Esophagus squamous epithelium (tissue), 5 donors: ENCODE results near the gene PPP1R36. TPM values are rescaled to one million over a fixed set of nuclear protein-coding genes. Genes with fewer than 3 reads are reported as not detected.
"Not testable (repeated sequence)": the region's sequence is repeated elsewhere in the genome, so short reads cannot be mapped to it uniquely, and the experiment has no call there.

Experiments used
- DNase-seq: peaks from one replicate; lab custom pipeline; 2025; lab: John Stamatoyannopoulos, UW
- H3K27ac ChIP-seq, 4 donors: fragments of 200-600 bp; sonication (generic); one replicate each; pipeline ENCODE4 v1.5.1; 2016 to 2019; ENCODE audit warnings: mild to moderate bottlenecking in 1 of 4
- H3K27me3 ChIP-seq, 4 donors: fragments of 200-600 bp; sonication (generic); 1 replicate in 3 of 4; 2 replicates in 1 of 4; pipeline versions ENCODE4 v1.5.1 to v1.6.0; 2017 to 2021; ENCODE audit warnings: antibody characterized with exemption in 1 of 4
- H3K36me3 ChIP-seq, 3 donors: fragments of 200-600 bp; sonication (generic); one replicate each; pipeline ENCODE4 v1.5.1; 2016 to 2019
- H3K4me1 ChIP-seq, 3 donors: fragments of 200-600 bp; sonication (generic); one replicate each; pipeline ENCODE4 v1.5.1; 2017 to 2019
- H3K4me3 ChIP-seq, 4 donors: fragments of 200-600 bp; sonication (generic); 1 replicate in 3 of 4; 2 replicates in 1 of 4; pipeline ENCODE4 v1.5.1; 2016 to 2019; ENCODE audit warnings: mild to moderate bottlenecking in 2 of 4, moderate library complexity in 1 of 4
- H3K9me3 ChIP-seq, 3 donors: fragments of 200-600 bp; sonication (generic); one replicate each; pipeline ENCODE4 v1.5.1; 2016 to 2019
- CTCF ChIP-seq, 6 experiments: fragments of 450-650 bp in 4 of 6; fragments of 200-600 bp in 2 of 6; sonication (generic) in 2 of 6; IDR thresholded peaks; one replicate each; pipeline ENCODE4 v1.5.1; 2016 to 2019; ENCODE audit warnings: antibody characterized with exemption in 6 of 6, mild to moderate bottlenecking in 4 of 6, moderate library complexity in 4 of 6
- POLR2A ChIP-seq, 4 donors: fragments of 450-650 bp; IDR thresholded peaks; one replicate each; pipeline ENCODE4 v1.6.1; 2017; ENCODE audit warnings: antibody characterized with exemption in 4 of 4, mild to moderate bottlenecking in 4 of 4, moderate library complexity in 3 of 4
- WGBS, 2 donors: methylation state at CpG; one replicate each; pipeline ENCODE4 v1.1.5; 2018; 5-methylcytosine and 5-hydroxymethylcytosine counted together
- intact Hi-C: fragments of 100-400 bp; cut with DNase I; formaldehyde crosslinking; loops from one replicate; pipeline ENCODE4 v1.15.0; 2022
- total RNA-seq, 4 donors: library from RNA; depleted of rRNA; stranded (reverse); fragments of >200 nt; gene quantifications; one replicate each; pipeline ENCODE4 v1.1.0, GENCODE V29; 2016
- donor health status: DM: yes; HTN: yes; CAD: no.

PPP1R36 gene
- total RNA-seq, 4 donors from 2014 or later = 0.23 to 1.3 (median 1.2) TPM

- no peak for DNase-seq
- peaks cover 0 to 71% (median 19%) of the 10 kb centered on the region in 3 donors for H3K4me1 ChIP-seq
- H3K27ac ChIP-seq = peak overlapping the region; percentile 39 to 77 (median 74)
- WGBS, 2 donors = 31 to 60% methylated on average over 14 to 15 of the region's 15 CpGs
- H3K36me3 ChIP-seq = no peaks in the 10 kb centered on the region
- no peak for TF ChIP-seq CTCF (IDR thresholded peaks at IDR 0.05)
- TF ChIP-seq POLR2A (IDR thresholded peaks at IDR 0.05) = no peak
- no peaks in the 10 kb centered on the region for H3K9me3 ChIP-seq
- H3K4me3 ChIP-seq = peak overlapping the region in 1 of 4 donors; percentile 19
- intact Hi-C loops = no loop called here
- H3K27me3 ChIP-seq = peaks cover 0 to 11% (median 0%) of the 10 kb centered on the region in 4 donors
These were observed 75.8 kb downstream of the PPP1R36 start for GRCh38 chr14:64625386-64626232.

- 34 to 39% methylated on average over 7 of the region's 7 CpGs for WGBS, 2 donors
- H3K27me3 ChIP-seq = peaks cover 0 to 11% (median 0%) of the 10 kb centered on the region in 4 donors
- peak overlapping the region in 3 of 4 donors; percentile 7 to 30 (median 23) for H3K27ac ChIP-seq
- H3K9me3 ChIP-seq = no peaks in the 10 kb centered on the region
- H3K4me3 ChIP-seq = no peak overlapping the region
- peaks cover 0 to 49% (median 19%) of the 10 kb centered on the region in 3 donors for H3K4me1 ChIP-seq
- no peaks in the 10 kb centered on the region for H3K36me3 ChIP-seq
- intact Hi-C loops = no loop called here
- no peak for TF ChIP-seq POLR2A (IDR thresholded peaks at IDR 0.05)
- TF ChIP-seq CTCF (IDR thresholded peaks at IDR 0.05) = no peak
- no peak for DNase-seq
These were observed 79.2 kb downstream of the PPP1R36 start for GRCh38 chr14:64628940-64629408.

- Histone ChIP-seq H3K4me1 (peaks cover 0 to 42% (median 11%) of the 10 kb centered on the region in 3 donors), H3K4me3 (no peak overlapping the region), H3K36me3 (no peaks in the 10 kb centered on the region), H3K9me3 (no peaks in the 10 kb centered on the region), H3K27me3 (peaks cover 0 to 5% (median 0%) of the 10 kb centered on the region in 4 donors), H3K27ac (no peak overlapping the region)
- WGBS, 2 donors = 91 to 100% methylated on average over 1 of the region's 1 CpG
- intact Hi-C loops = no loop called here
- TF ChIP-seq CTCF (IDR thresholded peaks at IDR 0.05) (no peak), POLR2A (IDR thresholded peaks at IDR 0.05) (no peak)
- no peak for DNase-seq
These were observed 81.0 kb downstream of the PPP1R36 start for GRCh38 chr14:64630778-64631177.

GRCh38 chr14:64631222-64631621 is 81.5 kb downstream of the PPP1R36 start:
- H3K4me3 ChIP-seq, H3K27me3 ChIP-seq, H3K27ac ChIP-seq, H3K9me3 ChIP-seq, DNase-seq, intact Hi-C loops, H3K36me3 ChIP-seq: not testable (repeated sequence)
- 93 to 100% methylated on average over 3 of the region's 3 CpGs for WGBS, 2 donors
- H3K4me1 ChIP-seq = peaks cover 0 to 40% (median 7%) of the 10 kb centered on the region in 3 donors

GRCh38 chr14:64632056-64632455 is 82.3 kb downstream of the PPP1R36 start:
- intact Hi-C loops = no loop called here
- H3K27me3 ChIP-seq = peaks cover 0 to 5% (median 0%) of the 10 kb centered on the region in 4 donors
- no peaks in the 10 kb centered on the region for H3K9me3 ChIP-seq
- no peaks in the 10 kb centered on the region for H3K36me3 ChIP-seq
- TF ChIP-seq POLR2A (IDR thresholded peaks at IDR 0.05) (no peak), CTCF (IDR thresholded peaks at IDR 0.05) (no peak)
- 71 to 78% methylated on average over 5 of the region's 5 CpGs for WGBS, 2 donors
- peak overlapping the region in 1 of 4 donors; percentile 1 for H3K27ac ChIP-seq
- H3K4me3 ChIP-seq = no peak overlapping the region
- DNase-seq = no peak
- peaks cover 0 to 41% (median 8%) of the 10 kb centered on the region in 3 donors for H3K4me1 ChIP-seq
